Omental fat pad (tissue), 4 donors: ENCODE results near the gene CBX3. TPM values are rescaled to one million over a fixed set of nuclear protein-coding genes. Genes with fewer than 3 reads are reported as not detected.
"Not testable (repeated sequence)": the region's sequence is repeated elsewhere in the genome, so short reads cannot be mapped to it uniquely, and the experiment has no call there.

Experiments
- ATAC-seq: fragments of 150-250 bp; one replicate; pipeline ENCODE4 v1.9.1; 2016; ENCODE audit warnings: mild to moderate bottlenecking, moderate library complexity; ENCODE audit not compliant: low FRiP score
- DNase-seq: peaks from one replicate; pipeline ENCODE4 v3.0.0-alpha.2; 2019; ENCODE audit warnings: low spot score
- CTCF ChIP-seq, 3 donors: fragments of 450-650 bp; IDR thresholded peaks; one replicate each; pipeline ENCODE4 v1.5.1; 2016 to 2017; ENCODE audit warnings: antibody characterized with exemption in 3 of 3, mild to moderate bottlenecking in 3 of 3, moderate library complexity in 2 of 3
- total RNA-seq, 4 donors: library from RNA; depleted of rRNA; stranded (reverse); fragments of >200 nt; gene quantifications; one replicate each; pipeline ENCODE4 v1.1.0, GENCODE V29; 2016

CBX3 gene
- total RNA-seq, 4 donors from 2014 or later, result 60.1 to 111 (median 87.4) TPM

- no peak for TF ChIP-seq CTCF (IDR thresholded peaks at IDR 0.05)
- DNase-seq (no peak), ATAC-seq (no peak)
Measured at GRCh38 chr7:26191974-26192479, 9.5 kb upstream of the CBX3 start.

- TF ChIP-seq CTCF (IDR thresholded peaks at IDR 0.05), result no peak
- no peak for DNase-seq
- ATAC-seq, result no peak
Measured at GRCh38 chr7:26192485-26193087, 9.0 kb upstream of the CBX3 start.

GRCh38 chr7:26193432-26194207, 7.9 kb upstream of the CBX3 start:
- no peak for TF ChIP-seq CTCF (IDR thresholded peaks at IDR 0.05)
- DNase-seq, result no peak
- no peak for ATAC-seq

GRCh38 chr7:26194764-26195163, 6.8 kb upstream of the CBX3 start:
- not testable (repeated sequence) for DNase-seq, ATAC-seq

- no peak for ATAC-seq
- TF ChIP-seq CTCF (IDR thresholded peaks at IDR 0.05), result no peak
- no peak for DNase-seq
Measured at GRCh38 chr7:26195182-26195581, 6.4 kb upstream of the CBX3 start.

- ATAC-seq, result no peak
- TF ChIP-seq CTCF (IDR thresholded peaks at IDR 0.05), result no peak
Measured at GRCh38 chr7:26195867-26196657, 5.5 kb upstream of the CBX3 start.

More at GRCh38 chr7:26195867-26196657, 5.5 kb upstream of the CBX3 start:
- no peak for DNase-seq
